Karpas-422 (cell line): ENCODE results near the gene TTLL12. TPM values are rescaled to one million over a fixed set of nuclear protein-coding genes. Genes with fewer than 3 reads are reported as not detected.
A peak's percentile ranks its signal among the peaks of the same experiment; 100 is the strongest.
"Not testable (repeated sequence)": the region's sequence is repeated elsewhere in the genome, so short reads cannot be mapped to it uniquely, and the experiment has no call there.

ENCODE experiments used
- DNase-seq: peaks from one replicate; pipeline ENCODE4 v3.0.0-alpha.2; 2015
- H2AFZ ChIP-seq: fragments of 200-600 bp; sonication (generic); 2 replicates; pipeline ENCODE4 v1.6.1; 2014; ENCODE audit warnings: antibody characterized with exemption, low read length, mixed read lengths
- H3K27ac ChIP-seq: fragments of 200-600 bp; sonication (generic); 2 replicates; pipeline ENCODE4 v1.5.1; 2014; ENCODE audit warnings: mild to moderate bottlenecking, low read length, moderate library complexity
- H3K27me3 ChIP-seq: fragments of 200-600 bp; sonication (generic); 2 replicates; pipeline ENCODE4 v1.6.1; 2014; ENCODE audit warnings: low read length, mixed read lengths
- H3K36me3 ChIP-seq: fragments of 200-600 bp; sonication (generic); 2 replicates; pipeline ENCODE4 v1.6.1; 2014; ENCODE audit warnings: low read length, mixed read lengths; ENCODE audit not compliant: insufficient read depth
- H3K4me1 ChIP-seq: fragments of 200-600 bp; sonication (generic); 2 replicates; pipeline ENCODE4 v1.6.1; 2014; ENCODE audit warnings: mild to moderate bottlenecking, low read length, mixed read lengths
- H3K4me2 ChIP-seq: fragments of 200-600 bp; sonication (generic); 2 replicates; pipeline ENCODE4 v1.6.1; 2014; ENCODE audit warnings: low read length, low read depth, mild to moderate bottlenecking; ENCODE audit not compliant: poor library complexity, severe bottlenecking
- H3K4me3 ChIP-seq: fragments of 200-600 bp; sonication (generic); 2 replicates; pipeline ENCODE4 v1.5.1; 2014; ENCODE audit warnings: mild to moderate bottlenecking, antibody characterized with exemption, low read length, mixed read lengths
- H3K79me2 ChIP-seq: fragments of 200-600 bp; sonication (generic); 2 replicates; pipeline ENCODE4 v1.6.1; 2014; ENCODE audit warnings: mild to moderate bottlenecking, low read length, mixed read lengths
- H3K9ac ChIP-seq: fragments of 200-600 bp; sonication (generic); 2 replicates; pipeline ENCODE4 v1.6.0; 2014; ENCODE audit warnings: low read length
- H3K9me2 ChIP-seq: fragments of 200-600 bp; sonication (generic), shearing (Covaris generic); replicated peaks from 2 replicates; pipeline ENCODE4 v1.6.0; 2014; ENCODE audit warnings: mild to moderate bottlenecking, low read length, moderate library complexity; ENCODE audit not compliant: insufficient read depth
- H3K9me3 ChIP-seq: fragments of 300-700, 200-600 bp; sonication (generic); 2 replicates; pipeline ENCODE4 v1.6.1; 2014; ENCODE audit warnings: low read length, mixed read lengths
- H4K20me1 ChIP-seq: fragments of 200-600 bp; sonication (generic); 2 replicates; pipeline ENCODE4 v1.6.1; 2014; ENCODE audit warnings: mild to moderate bottlenecking, antibody characterized with exemption, low read length, low read depth; ENCODE audit not compliant: insufficient read depth
- total RNA-seq: library from RNA; depleted of rRNA; stranded (reverse); fragments of >200 nt; shearing (Covaris generic); gene quantifications from 2 replicates; pipeline ENCODE4 v1.2.3, GENCODE V29; 2014; ENCODE audit warnings: low replicate concordance

The TTLL12 gene
- total RNA-seq, 1 experiment from 2014 or later, result 31.2 TPM

- not testable (repeated sequence) for H3K4me2 ChIP-seq, H3K27me3 ChIP-seq, H3K27ac ChIP-seq, H3K9ac ChIP-seq, DNase-seq, H3K4me3 ChIP-seq, H3K9me3 ChIP-seq, H4K20me1 ChIP-seq, H3K9me2 ChIP-seq, H3K36me3 ChIP-seq, H2AFZ ChIP-seq
- H3K4me1 ChIP-seq, result peaks cover 16% of the 10 kb centered on the region
- peaks cover 24% of the 10 kb centered on the region for H3K79me2 ChIP-seq
Observed at GRCh38 chr22:43145371-43145770, 41.6 kb downstream of the TTLL12 start.

- H3K9me3 ChIP-seq, result no peaks in the 10 kb centered on the region
- no peaks in the 10 kb centered on the region for H3K9me2 ChIP-seq
- no peaks in the 10 kb centered on the region for H4K20me1 ChIP-seq
- H2AFZ ChIP-seq, result no peak overlapping the region
- H3K9ac ChIP-seq, result no peak overlapping the region
- H3K27me3 ChIP-seq, result no peaks in the 10 kb centered on the region
- H3K36me3 ChIP-seq, result peaks cover 11% of the 10 kb centered on the region
- H3K79me2 ChIP-seq, result peaks cover 26% of the 10 kb centered on the region
- no peak overlapping the region for H3K27ac ChIP-seq
- no peak for DNase-seq
- H3K4me2 ChIP-seq, result no peak overlapping the region
- H3K4me3 ChIP-seq, result no peak overlapping the region
- peaks cover 16% of the 10 kb centered on the region for H3K4me1 ChIP-seq
Observed at GRCh38 chr22:43144949-43145348, 42.0 kb downstream of the TTLL12 start.

- Histone ChIP-seq H3K79me2 (peaks cover 27% of the 10 kb centered on the region), H3K4me3 (peak within 1 kb of the TSS; percentile 100)
Observed at GRCh38 chr22:43142880-43143562, 43.9 kb downstream of the TTLL12 start, which contains the start of gene MCAT. TSS of gene MCAT (minus strand) at chr22:43143398. CDS start at chr22:43143348, 50 bp downstream.

GRCh38 chr22:43136801-43137200 lies 50.1 kb downstream of the TTLL12 start:
- no peaks in the 10 kb centered on the region for H3K27me3 ChIP-seq
- H3K36me3 ChIP-seq, result peaks cover 24% of the 10 kb centered on the region
- peaks cover 2% of the 10 kb centered on the region for H3K4me1 ChIP-seq

More at GRCh38 chr22:43142880-43143562, 43.9 kb downstream of the TTLL12 start, which contains the start of gene MCAT:
- H3K36me3 ChIP-seq, result peaks cover 17% of the 10 kb centered on the region
- H2AFZ ChIP-seq, result peak within 1 kb of the TSS; percentile 89
- peak within 1 kb of the TSS; percentile 94 for H3K9ac ChIP-seq
- peak; percentile 92 for DNase-seq
- H4K20me1 ChIP-seq, result no peaks in the 10 kb centered on the region
- H3K27me3 ChIP-seq, result no peaks in the 10 kb centered on the region
- no peaks in the 10 kb centered on the region for H3K9me2 ChIP-seq
- H3K9me3 ChIP-seq, result no peaks in the 10 kb centered on the region
- H3K27ac ChIP-seq, result no peak within 1 kb of the TSS
- peaks cover 16% of the 10 kb centered on the region for H3K4me1 ChIP-seq
- peak within 1 kb of the TSS; percentile 92 for H3K4me2 ChIP-seq

GRCh38 chr22:43136255-43136654 lies 50.7 kb downstream of the TTLL12 start:
- H3K27ac ChIP-seq, result no peak overlapping the region
- H4K20me1 ChIP-seq, result 0 out of 2 replicates have a peak, but pooled peaks cover 7% of the 10 kb centered on the region
- no peaks in the 10 kb centered on the region for H3K4me1 ChIP-seq
- peak; percentile 79 for DNase-seq
- H3K9ac ChIP-seq, result no peak overlapping the region
- H3K36me3 ChIP-seq, result peaks cover 24% of the 10 kb centered on the region
- H3K9me2 ChIP-seq, result no peaks in the 10 kb centered on the region
- no peak overlapping the region for H3K4me3 ChIP-seq
- no peaks in the 10 kb centered on the region for H3K27me3 ChIP-seq
- peaks cover 11% of the 10 kb centered on the region for H3K79me2 ChIP-seq
- H3K9me3 ChIP-seq, result no peaks in the 10 kb centered on the region
- H3K4me2 ChIP-seq, result no peak overlapping the region
- H2AFZ ChIP-seq, result no peak overlapping the region

More at GRCh38 chr22:43136801-43137200, 50.1 kb downstream of the TTLL12 start:
- Histone ChIP-seq H3K9ac (no peak overlapping the region), H3K4me2 (no peak overlapping the region), H3K27ac (no peak overlapping the region), H2AFZ (no peak overlapping the region), H3K4me3 (no peak overlapping the region), H4K20me1 (0 out of 2 replicates have a peak, but pooled peaks cover 7% of the 10 kb centered on the region), H3K9me3 (no peaks in the 10 kb centered on the region), H3K79me2 (peaks cover 14% of the 10 kb centered on the region), H3K9me2 (no peaks in the 10 kb centered on the region)
- DNase-seq, result no peak

- no peaks in the 10 kb centered on the region for H3K9me2 ChIP-seq
Observed at GRCh38 chr22:43135565-43135964, 51.4 kb downstream of the TTLL12 start.

GRCh38 chr22:43134553-43134952 lies 52.4 kb downstream of the TTLL12 start:
- Histone ChIP-seq H4K20me1 (0 out of 2 replicates have a peak, but pooled peaks cover 7% of the 10 kb centered on the region), H3K9me3 (no peaks in the 10 kb centered on the region), H3K4me1 (no peaks in the 10 kb centered on the region), H3K79me2 (no peaks in the 10 kb centered on the region), H3K27me3 (no peaks in the 10 kb centered on the region), H3K36me3 (peaks cover 10% of the 10 kb centered on the region; the same call in 1 of the 2 replicates), H3K27ac (no peak overlapping the region), H3K9me2 (no peaks in the 10 kb centered on the region), H3K4me3 (no peak overlapping the region), H2AFZ (no peak overlapping the region), H3K4me2 (no peak overlapping the region), H3K9ac (no peak overlapping the region)
- DNase-seq, result no peak

More at GRCh38 chr22:43135565-43135964, 51.4 kb downstream of the TTLL12 start:
- no peaks in the 10 kb centered on the region for H3K4me1 ChIP-seq
- 0 out of 2 replicates have a peak, but pooled peaks cover 7% of the 10 kb centered on the region for H4K20me1 ChIP-seq
- H3K36me3 ChIP-seq, result peaks cover 18% of the 10 kb centered on the region
- H3K27ac ChIP-seq, result no peak overlapping the region
- H3K4me2 ChIP-seq, result no peak overlapping the region
- H3K4me3 ChIP-seq, result no peak overlapping the region
- H3K27me3 ChIP-seq, result no peaks in the 10 kb centered on the region
- H3K9me3 ChIP-seq, result no peaks in the 10 kb centered on the region
- H3K79me2 ChIP-seq, result peaks cover 4% of the 10 kb centered on the region; the same call in 1 of the 2 replicates
- no peak overlapping the region for H2AFZ ChIP-seq
- DNase-seq, result no peak
- no peak overlapping the region for H3K9ac ChIP-seq

GRCh38 chr22:43133401-43133800 lies 53.5 kb downstream of the TTLL12 start:
- no peaks in the 10 kb centered on the region for H3K27me3 ChIP-seq
- H3K4me3 ChIP-seq, result no peak overlapping the region
- H3K36me3 ChIP-seq, result peaks cover 7% of the 10 kb centered on the region; the same call in 1 of the 2 replicates
- H3K4me1 ChIP-seq, result no peaks in the 10 kb centered on the region
- H4K20me1 ChIP-seq, result 0 out of 2 replicates have a peak, but pooled peaks cover 7% of the 10 kb centered on the region
- no peak for DNase-seq
- no peaks in the 10 kb centered on the region for H3K9me3 ChIP-seq
- H3K79me2 ChIP-seq, result no peaks in the 10 kb centered on the region
- H2AFZ ChIP-seq, result no peak overlapping the region
- no peak overlapping the region for H3K9ac ChIP-seq
- H3K4me2 ChIP-seq, result no peak overlapping the region
- no peak overlapping the region for H3K27ac ChIP-seq
- no peaks in the 10 kb centered on the region for H3K9me2 ChIP-seq
